Common myeloid progenitor, CD34-positive (primary cell): Measurements from ENCODE around the gene ANKRD60.

Source experiments
- CTCF ChIA-PET: fragments of 350-600 bp; sonication (Branson Sonifier 250); formaldehyde crosslinking; loops from one replicate; lab custom pipeline; 2021; ENCODE audit warnings: antibody characterized with exemption; lab: Charles Lee
- POLR2A ChIA-PET: fragments of 350-600 bp; sonication (Branson Sonifier 250); formaldehyde crosslinking; loops from one replicate; lab custom pipeline; 2021; ENCODE audit warnings: antibody characterized with exemption; lab: Charles Lee
- DNase-seq, 3 donors: peaks; one replicate each; pipeline versions ENCODE4 v3.0.0 to v3.0.0-alpha.2; 2013
- H3K27ac ChIP-seq, 2 experiments: 1 replicate in 1 of 2; 2 replicates in 1 of 2; pipeline ENCODE4 v1.7.0; 2013; ENCODE audit warnings: inconsistent platforms in 2 of 2, low read length in 2 of 2, mild to moderate bottlenecking in 2 of 2, low read depth in 1 of 2, moderate library complexity in 1 of 2; ENCODE audit not compliant: severe bottlenecking in 2 of 2, insufficient read depth in 1 of 2, poor library complexity in 1 of 2
- H3K27me3 ChIP-seq, 5 experiments: replicated peaks in 2 of 5; 1 replicate in 3 of 5; 2 replicates in 2 of 5; pipeline versions ENCODE4 v1.6.1 to v1.7.0; 2013; ENCODE audit warnings: low read length in 4 of 5, mild to moderate bottlenecking in 2 of 5, moderate library complexity in 2 of 5, inconsistent platforms in 1 of 5; ENCODE audit not compliant: insufficient read depth in 5 of 5, control insufficient read depth in 4 of 5
- H3K36me3 ChIP-seq, 4 experiments: 1 replicate in 2 of 4; 2 replicates in 2 of 4; pipeline versions ENCODE4 v1.6.1 to v1.7.0; 2013; ENCODE audit warnings: low read length in 3 of 4, control low read depth in 1 of 4, mild to moderate bottlenecking in 1 of 4; ENCODE audit not compliant: control insufficient read depth in 4 of 4, insufficient read depth in 4 of 4
- H3K4me1 ChIP-seq, 4 experiments: 1 replicate in 3 of 4; 2 replicates in 1 of 4; pipeline versions ENCODE4 v1.6.1 to v1.7.1; 2013; ENCODE audit warnings: low read length in 3 of 4, mild to moderate bottlenecking in 3 of 4, control low read depth in 1 of 4, inconsistent platforms in 1 of 4, moderate library complexity in 1 of 4; ENCODE audit not compliant: control insufficient read depth in 4 of 4, insufficient read depth in 4 of 4; ENCODE audit errors: control extremely low read depth in 1 of 4
- H3K4me3 ChIP-seq, 7 experiments: 1 replicate in 4 of 7; 2 replicates in 3 of 7; pipeline versions ENCODE4 v1.5.1 to v1.7.0; 2013; ENCODE audit warnings: mild to moderate bottlenecking in 7 of 7, low read length in 6 of 7, moderate library complexity in 6 of 7, inconsistent platforms in 2 of 7, low read depth in 2 of 7, control low read depth in 1 of 7; ENCODE audit not compliant: insufficient read depth in 4 of 7, control insufficient read depth in 1 of 7; ENCODE audit errors: extremely low read depth in 1 of 7
- H3K9me3 ChIP-seq, 5 experiments: 1 replicate in 4 of 5; 2 replicates in 1 of 5; pipeline versions ENCODE4 v1.6.1 to v1.7.1; 2013; ENCODE audit warnings: low read length in 4 of 5, mild to moderate bottlenecking in 2 of 5, inconsistent platforms in 1 of 5, low read depth in 1 of 5, moderate library complexity in 1 of 5; ENCODE audit not compliant: control insufficient read depth in 4 of 5, insufficient read depth in 2 of 5; ENCODE audit errors: control extremely low read depth in 1 of 5
- WGBS: methylation state at CpG from one replicate; pipeline ENCODE4 v1.1.5; 2013; ENCODE audit not compliant: insufficient coverage; 5-methylcytosine and 5-hydroxymethylcytosine counted together

The ANKRD60 gene

GRCh38 chr20:58238490-58238889, 10.0 kb upstream of the ANKRD60 start:
- 71% methylated on average over 1 of the region's 8 CpGs for WGBS
- H3K4me1 ChIP-seq, result peaks cover 1 to 12% (median 8%) of the 10 kb centered on the region in 4 experiments

GRCh38 chr20:58237318-58238132, 9.1 kb upstream of the ANKRD60 start:
- peaks cover 1 to 12% (median 8%) of the 10 kb centered on the region in 4 experiments for H3K4me1 ChIP-seq
- H3K4me3 ChIP-seq, result peak overlapping the region in 3 of 7 experiments; percentile 67 to 70 (median 69)
- POLR2A ChIA-PET, result interaction anchor here (0.6 kb wide), 1 partner anchor 10 kb away, joined by 4 read pairs; no protein-coding TSS in a partner anchor
- no peaks in the 10 kb centered on the region for H3K9me3 ChIP-seq
- H3K27me3 ChIP-seq, result peaks cover 0 to 3% (median 0%) of the 10 kb centered on the region in 5 experiments
- WGBS, result 83% methylated on average over 4 of the region's 7 CpGs
- H3K27ac ChIP-seq, result no peak overlapping the region
- CTCF ChIA-PET, result interaction anchor here (0.6 to 4.2 kb wide), 12 partner anchors 8 to 421 kb away, joined by 3 to 32 read pairs (median 3); no protein-coding TSS in a partner anchor
- H3K36me3 ChIP-seq, result no peaks in the 10 kb centered on the region
- DNase-seq, result no peak

More at GRCh38 chr20:58238490-58238889, 10.0 kb upstream of the ANKRD60 start:
- no peak overlapping the region for H3K27ac ChIP-seq
- ChIA-PET POLR2A (no interaction called here), CTCF (interaction anchor here (0.9 to 1.4 kb wide), 3 partner anchors 68 to 210 kb away, joined by 3 to 7 read pairs (median 3); no protein-coding TSS in a partner anchor)
- H3K9me3 ChIP-seq, result no peaks in the 10 kb centered on the region
- no peak overlapping the region for H3K4me3 ChIP-seq
- peaks cover 0 to 3% (median 0%) of the 10 kb centered on the region in 5 experiments for H3K27me3 ChIP-seq
- H3K36me3 ChIP-seq, result peaks cover 0 to 9% (median 3%) of the 10 kb centered on the region in 4 experiments
- DNase-seq, result no peak

- H3K27ac ChIP-seq, result no peak overlapping the region
- H3K36me3 ChIP-seq, result no peaks in the 10 kb centered on the region
- peak overlapping the region; percentile 18 to 70 (median 64) for H3K4me3 ChIP-seq
- 0% methylated on average over 35 of the region's 43 CpGs for WGBS
- POLR2A ChIA-PET, result interaction anchor here (0.6 kb wide), 1 partner anchor 10 kb away, joined by 4 read pairs; no protein-coding TSS in a partner anchor
- peaks cover 1 to 12% (median 8%) of the 10 kb centered on the region in 4 experiments for H3K4me1 ChIP-seq
- no peaks in the 10 kb centered on the region for H3K9me3 ChIP-seq
- peaks cover 0 to 3% (median 0%) of the 10 kb centered on the region in 5 experiments for H3K27me3 ChIP-seq
- peak; percentile 56 to 76 (median 72) for DNase-seq
- CTCF ChIA-PET, result interaction anchor here (0.6 to 4.2 kb wide), 11 partner anchors 9 to 422 kb away, joined by 3 to 32 read pairs (median 3); no protein-coding TSS in a partner anchor
Observed at GRCh38 chr20:58236612-58237317, 8.3 kb upstream of the ANKRD60 start.

- H3K4me1 ChIP-seq, result peaks cover 1 to 12% (median 8%) of the 10 kb centered on the region in 4 experiments
- DNase-seq, result peak in 2 of 3 donors; percentile 23 to 24
- POLR2A ChIA-PET, result no interaction called here
- peaks cover 0 to 10% (median 4%) of the 10 kb centered on the region in 5 experiments for H3K27me3 ChIP-seq
- H3K4me3 ChIP-seq, result no peak overlapping the region
- H3K9me3 ChIP-seq, result no peaks in the 10 kb centered on the region
- no peak overlapping the region for H3K27ac ChIP-seq
- WGBS, result 100% methylated on average over 5 of the region's 5 CpGs
- no peaks in the 10 kb centered on the region for H3K36me3 ChIP-seq
- CTCF ChIA-PET, result interaction anchor here (0.8 to 4.2 kb wide), 5 partner anchors 8 to 412 kb away, joined by 3 to 32 read pairs (median 3); no protein-coding TSS in a partner anchor
Observed at GRCh38 chr20:58235010-58235409, 6.6 kb upstream of the ANKRD60 start.

- Histone ChIP-seq H3K9me3 (no peaks in the 10 kb centered on the region), H3K27me3 (peaks cover 8 to 20% (median 14%) of the 10 kb centered on the region in 5 experiments), H3K27ac (no peak overlapping the region), H3K4me1 (peaks cover 1 to 14% (median 11%) of the 10 kb centered on the region in 4 experiments), H3K4me3 (no peak overlapping the region), H3K36me3 (no peaks in the 10 kb centered on the region)
- 42% methylated on average over 2 of the region's 8 CpGs for WGBS
- ChIA-PET POLR2A (no interaction called here), CTCF (interaction anchor here (0.7 to 4.2 kb wide), 8 partner anchors 12 to 413 kb away, joined by 3 to 32 read pairs (median 3); no protein-coding TSS in a partner anchor)
- DNase-seq, result peak in 2 of 3 donors; percentile 40 to 41
Observed at GRCh38 chr20:58233881-58234528, 5.6 kb upstream of the ANKRD60 start.

GRCh38 chr20:58233393-58233792, 4.9 kb upstream of the ANKRD60 start:
- H3K4me1 ChIP-seq, result peaks cover 1 to 18% (median 16%) of the 10 kb centered on the region in 4 experiments
- ChIA-PET POLR2A (no interaction called here), CTCF (no interaction called here)
- H3K27me3 ChIP-seq, result peaks cover 11 to 25% (median 16%) of the 10 kb centered on the region in 5 experiments
- H3K27ac ChIP-seq, result no peak overlapping the region
- 93% methylated on average over 6 of the region's 8 CpGs for WGBS
- H3K4me3 ChIP-seq, result no peak overlapping the region
- no peaks in the 10 kb centered on the region for H3K36me3 ChIP-seq
- no peak for DNase-seq
- H3K9me3 ChIP-seq, result no peaks in the 10 kb centered on the region
